HepG2 (cell line): Measurements from ENCODE around the gene SH2D3C. TPM values are rescaled to one million over a fixed set of nuclear protein-coding genes. Genes with fewer than 3 reads are reported as not detected.

Experiments used
- DPF2 ChIP-seq: sonication (generic); formaldehyde crosslinking; IDR thresholded peaks from 2 replicates; pipeline ENCODE4 v1.4.0; 2020; ENCODE audit warnings: mild to moderate bottlenecking, low read depth, missing genetic modification reagents, borderline replicate concordance
- NAIF1 ChIP-seq: sonication (generic); formaldehyde crosslinking; IDR thresholded peaks from 2 replicates; pipeline ENCODE4 v1.5.0; 2020; ENCODE audit warnings: mild to moderate bottlenecking, missing genetic modification reagents, borderline replicate concordance
- NRL ChIP-seq: sonication (generic); formaldehyde crosslinking; IDR thresholded peaks from 2 replicates; pipeline ENCODE4 v1.5.0; 2020; ENCODE audit warnings: missing genetic modification reagents, mild to moderate bottlenecking, moderate library complexity, borderline replicate concordance
- ZNF446 ChIP-seq: sonication (generic); formaldehyde crosslinking; IDR thresholded peaks from 2 replicates; pipeline ENCODE4 v1.5.0; 2020; ENCODE audit warnings: mild to moderate bottlenecking, missing genetic modification reagents
- ZNF607 ChIP-seq: sonication (generic); formaldehyde crosslinking; IDR thresholded peaks from 2 replicates; pipeline ENCODE4 v1.5.1; 2020; ENCODE audit warnings: missing genetic modification reagents, mild to moderate bottlenecking, borderline replicate concordance
- ZNF7 ChIP-seq: IDR thresholded peaks from 2 replicates; pipeline ENCODE4 v1.6.1; 2016; ENCODE audit warnings: missing biosample characterization, missing genetic modification reagents
- ZNF816 ChIP-seq: sonication (generic); formaldehyde crosslinking; IDR thresholded peaks from 2 replicates; pipeline ENCODE4 v1.8.0; 2022; ENCODE audit warnings: missing genetic modification reagents, mild to moderate bottlenecking, borderline replicate concordance
- polyA plus RNA-seq, 8 experiments: library from polyadenylated mRNA; depleted of rRNA in 3 of 8; stranded (reverse) in 7 of 8; unstranded in 1 of 8; fragments of >200 nt; fragmentation: Illumina TruSeq in 4 of 8; extraction: Trizol in 4 of 8; gene quantifications; 2 replicates each; pipeline versions ENCODE4 v1.2.1 to v1.2.3, GENCODE V29; 2011 to 2016; ENCODE audit warnings: low read depth in 4 of 8, missing spikeins in 1 of 8, mixed read lengths in 1 of 8; ENCODE audit not compliant: insufficient read depth in 1 of 8
- total RNA-seq, 5 experiments: library from RNA; depleted of rRNA; stranded (reverse); fragments of >200 nt; fragmentation: Illumina TruSeq; extraction: Trizol; gene quantifications; 2 replicates each; pipeline ENCODE4 v1.2.3, GENCODE V29; 2016; ENCODE audit warnings: low read depth in 1 of 5
- TF ChIP-seq, protein P1 (sequence below): sonication (generic); formaldehyde crosslinking; IDR thresholded peaks from 2 replicates; pipeline ENCODE4 v1.4.0; 2020; ENCODE audit warnings: mild to moderate bottlenecking, missing genetic modification reagents
- TF ChIP-seq, protein P2 (sequence below): sonication (generic); formaldehyde crosslinking; IDR thresholded peaks from 2 replicates; pipeline ENCODE4 v1.5.1; 2020; ENCODE audit warnings: missing genetic modification reagents, mild to moderate bottlenecking, borderline replicate concordance
- TF ChIP-seq, protein P3 (sequence below): sonication (generic); formaldehyde crosslinking; IDR thresholded peaks from 2 replicates; pipeline ENCODE4 v1.8.0; 2023; ENCODE audit warnings: mild to moderate bottlenecking, missing genetic modification reagents
- TF ChIP-seq, protein P4 (sequence below): sonication (generic); formaldehyde crosslinking; IDR thresholded peaks from 2 replicates; pipeline ENCODE4 v1.4.0; 2020; ENCODE audit warnings: missing genetic modification reagents
- TF ChIP-seq, protein P5 (sequence below): sonication (generic); formaldehyde crosslinking; IDR thresholded peaks from 2 replicates; pipeline ENCODE4 v1.5.0; 2020; ENCODE audit warnings: mild to moderate bottlenecking, low read depth, missing genetic modification reagents, borderline replicate concordance

The SH2D3C gene
- total and polyA plus RNA-seq, 2 of the 13 experiments (the other 11 are each of a cell fraction or from before 2014, with no cell fraction given): not detected

DNA sequence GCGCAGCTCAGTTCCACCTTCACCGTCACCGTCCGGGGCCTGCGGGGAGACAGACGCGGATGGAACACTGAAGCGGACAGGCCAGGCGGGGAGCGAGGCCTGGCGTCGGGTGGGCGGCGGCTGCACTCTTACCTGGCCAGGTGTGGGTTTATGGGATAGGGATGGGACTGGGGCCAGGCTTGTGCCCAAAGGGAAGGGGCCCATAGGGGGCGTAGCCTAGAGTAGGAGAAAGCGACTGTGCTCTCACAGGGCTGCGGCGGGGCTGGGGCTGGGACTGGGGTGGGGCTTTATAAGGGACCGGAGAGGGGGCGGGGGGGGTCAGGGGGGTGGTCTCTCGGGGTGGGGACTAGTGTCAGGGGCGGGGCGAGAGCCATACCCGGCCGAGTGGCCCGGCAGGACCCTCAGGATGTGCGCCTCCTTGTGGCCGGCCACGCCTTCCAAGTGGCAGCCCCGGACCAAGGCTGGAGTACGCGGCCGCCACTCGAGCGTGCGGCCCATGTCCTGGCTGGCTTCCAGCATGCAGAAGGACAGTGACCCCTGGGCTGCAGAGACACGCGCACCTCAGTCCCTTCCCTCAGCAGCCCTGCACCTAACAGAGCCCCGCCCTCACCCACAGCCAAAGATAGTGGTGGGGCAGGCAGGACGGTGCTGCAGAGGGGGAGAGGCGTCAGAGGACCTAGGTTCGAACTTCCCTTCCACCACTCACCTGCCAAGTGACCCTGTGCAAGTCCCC, 47.0 kb upstream of the SH2D3C start (continued):
- TF ChIP-seq, protein P1, sequence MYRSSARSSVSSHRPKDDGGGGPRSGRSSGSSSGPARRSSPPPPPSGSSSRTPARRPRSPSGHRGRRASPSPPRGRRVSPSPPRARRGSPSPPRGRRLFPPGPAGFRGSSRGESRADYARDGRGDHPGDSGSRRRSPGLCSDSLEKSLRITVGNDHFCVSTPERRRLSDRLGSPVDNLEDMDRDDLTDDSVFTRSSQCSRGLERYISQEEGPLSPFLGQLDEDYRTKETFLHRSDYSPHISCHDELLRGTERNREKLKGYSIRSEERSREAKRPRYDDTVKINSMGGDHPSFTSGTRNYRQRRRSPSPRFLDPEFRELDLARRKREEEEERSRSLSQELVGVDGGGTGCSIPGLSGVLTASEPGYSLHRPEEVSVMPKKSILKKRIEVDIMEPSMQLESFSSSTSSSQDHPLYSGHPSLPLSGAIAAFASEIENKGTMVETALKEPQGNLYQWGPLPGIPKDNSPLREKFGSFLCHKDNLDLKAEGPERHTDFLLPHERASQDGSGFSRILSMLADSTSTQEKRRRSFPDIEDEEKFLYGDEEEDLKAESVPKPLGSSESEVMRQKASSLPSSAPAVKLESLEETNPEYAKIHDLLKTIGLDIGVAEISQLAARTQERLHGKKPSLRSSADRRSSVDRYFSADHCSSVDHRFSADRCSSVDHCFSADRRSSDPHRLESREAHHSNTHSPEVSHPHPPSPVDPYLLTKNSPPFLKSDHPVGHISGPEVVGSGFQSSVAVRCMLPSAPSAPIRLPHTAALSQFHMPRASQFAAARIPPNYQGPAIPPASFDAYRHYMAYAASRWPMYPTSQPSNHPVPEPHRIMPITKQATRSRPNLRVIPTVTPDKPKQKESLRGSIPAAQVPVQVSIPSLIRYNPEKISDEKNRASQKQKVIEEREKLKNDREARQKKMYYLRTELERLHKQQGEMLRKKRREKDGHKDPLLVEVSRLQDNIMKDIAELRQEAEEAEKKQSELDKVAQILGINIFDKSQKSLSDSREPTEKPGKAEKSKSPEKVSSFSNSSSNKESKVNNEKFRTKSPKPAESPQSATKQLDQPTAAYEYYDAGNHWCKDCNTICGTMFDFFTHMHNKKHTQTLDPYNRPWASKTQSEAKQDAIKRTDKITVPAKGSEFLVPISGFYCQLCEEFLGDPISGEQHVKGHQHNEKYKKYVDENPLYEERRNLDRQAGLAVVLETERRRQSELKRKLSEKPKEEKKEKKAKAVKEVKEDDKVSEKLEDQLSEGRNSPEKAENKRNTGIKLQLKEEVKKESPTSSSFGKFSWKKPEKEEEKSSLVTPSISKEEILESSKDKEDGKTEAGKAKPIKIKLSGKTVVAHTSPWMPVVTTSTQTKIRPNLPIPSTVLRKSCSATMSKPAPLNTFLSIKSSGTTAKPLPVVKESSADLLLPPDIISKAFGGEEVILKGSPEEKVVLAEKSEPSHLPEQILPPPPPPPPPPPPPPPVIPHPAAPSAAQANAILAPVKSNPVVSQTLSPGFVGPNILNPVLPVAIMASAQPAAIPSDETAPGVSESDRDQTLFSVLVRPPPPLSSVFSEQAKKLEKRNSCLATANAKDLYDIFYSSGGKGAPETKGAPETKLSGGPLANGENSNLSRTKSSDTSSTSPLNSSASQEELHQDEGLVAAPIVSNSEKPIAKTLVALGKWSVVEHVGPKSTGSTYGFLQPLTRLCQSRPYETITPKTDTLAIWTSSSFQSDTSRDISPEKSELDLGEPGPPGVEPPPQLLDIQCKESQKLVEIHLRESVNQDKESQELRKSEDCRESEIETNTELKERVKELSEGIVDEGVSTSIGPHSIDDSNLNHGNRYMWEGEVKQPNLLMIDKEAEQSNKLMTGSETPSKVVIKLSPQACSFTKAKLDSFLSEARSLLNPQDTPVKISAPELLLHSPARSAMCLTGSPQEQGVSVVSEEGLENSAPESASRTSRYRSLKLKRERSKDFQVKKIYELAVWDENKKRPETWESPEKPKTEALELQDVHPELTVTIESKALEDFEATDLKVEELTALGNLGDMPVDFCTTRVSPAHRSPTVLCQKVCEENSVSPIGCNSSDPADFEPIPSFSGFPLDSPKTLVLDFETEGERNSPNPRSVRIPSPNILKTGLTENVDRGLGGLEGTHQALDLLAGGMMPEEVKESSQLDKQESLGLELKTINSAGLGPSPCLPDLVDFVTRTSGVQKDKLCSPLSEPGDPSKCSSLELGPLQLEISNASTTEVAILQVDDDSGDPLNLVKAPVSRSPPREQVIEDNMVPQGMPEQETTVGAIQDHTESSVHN: no peak
- TF ChIP-seq NAIF1 (CRISPR knock-in tag) (no peak), ZNF446 (CRISPR knock-in tag) (no peak), ZNF7 (CRISPR knock-in tag) (no peak), NRL (CRISPR knock-in tag) (no peak), ZNF607 (CRISPR knock-in tag) (no peak), DPF2 (CRISPR knock-in tag) (no peak), ZNF816 (CRISPR knock-in tag) (no peak)
- TF ChIP-seq, protein P2, sequence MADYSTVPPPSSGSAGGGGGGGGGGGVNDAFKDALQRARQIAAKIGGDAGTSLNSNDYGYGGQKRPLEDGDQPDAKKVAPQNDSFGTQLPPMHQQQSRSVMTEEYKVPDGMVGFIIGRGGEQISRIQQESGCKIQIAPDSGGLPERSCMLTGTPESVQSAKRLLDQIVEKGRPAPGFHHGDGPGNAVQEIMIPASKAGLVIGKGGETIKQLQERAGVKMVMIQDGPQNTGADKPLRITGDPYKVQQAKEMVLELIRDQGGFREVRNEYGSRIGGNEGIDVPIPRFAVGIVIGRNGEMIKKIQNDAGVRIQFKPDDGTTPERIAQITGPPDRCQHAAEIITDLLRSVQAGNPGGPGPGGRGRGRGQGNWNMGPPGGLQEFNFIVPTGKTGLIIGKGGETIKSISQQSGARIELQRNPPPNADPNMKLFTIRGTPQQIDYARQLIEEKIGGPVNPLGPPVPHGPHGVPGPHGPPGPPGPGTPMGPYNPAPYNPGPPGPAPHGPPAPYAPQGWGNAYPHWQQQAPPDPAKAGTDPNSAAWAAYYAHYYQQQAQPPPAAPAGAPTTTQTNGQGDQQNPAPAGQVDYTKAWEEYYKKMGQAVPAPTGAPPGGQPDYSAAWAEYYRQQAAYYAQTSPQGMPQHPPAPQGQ (CRISPR knock-in tag): no peak
- TF ChIP-seq, protein P3, sequence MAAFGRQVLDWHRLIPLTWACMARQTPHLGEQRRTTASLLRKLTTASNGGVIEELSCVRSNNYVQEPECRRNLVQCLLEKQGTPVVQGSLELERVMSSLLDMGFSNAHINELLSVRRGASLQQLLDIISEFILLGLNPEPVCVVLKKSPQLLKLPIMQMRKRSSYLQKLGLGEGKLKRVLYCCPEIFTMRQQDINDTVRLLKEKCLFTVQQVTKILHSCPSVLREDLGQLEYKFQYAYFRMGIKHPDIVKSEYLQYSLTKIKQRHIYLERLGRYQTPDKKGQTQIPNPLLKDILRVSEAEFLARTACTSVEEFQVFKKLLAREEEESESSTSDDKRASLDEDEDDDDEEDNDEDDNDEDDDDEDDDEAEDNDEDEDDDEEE (CRISPR knock-in tag): no peak
- TF ChIP-seq, protein P4, sequence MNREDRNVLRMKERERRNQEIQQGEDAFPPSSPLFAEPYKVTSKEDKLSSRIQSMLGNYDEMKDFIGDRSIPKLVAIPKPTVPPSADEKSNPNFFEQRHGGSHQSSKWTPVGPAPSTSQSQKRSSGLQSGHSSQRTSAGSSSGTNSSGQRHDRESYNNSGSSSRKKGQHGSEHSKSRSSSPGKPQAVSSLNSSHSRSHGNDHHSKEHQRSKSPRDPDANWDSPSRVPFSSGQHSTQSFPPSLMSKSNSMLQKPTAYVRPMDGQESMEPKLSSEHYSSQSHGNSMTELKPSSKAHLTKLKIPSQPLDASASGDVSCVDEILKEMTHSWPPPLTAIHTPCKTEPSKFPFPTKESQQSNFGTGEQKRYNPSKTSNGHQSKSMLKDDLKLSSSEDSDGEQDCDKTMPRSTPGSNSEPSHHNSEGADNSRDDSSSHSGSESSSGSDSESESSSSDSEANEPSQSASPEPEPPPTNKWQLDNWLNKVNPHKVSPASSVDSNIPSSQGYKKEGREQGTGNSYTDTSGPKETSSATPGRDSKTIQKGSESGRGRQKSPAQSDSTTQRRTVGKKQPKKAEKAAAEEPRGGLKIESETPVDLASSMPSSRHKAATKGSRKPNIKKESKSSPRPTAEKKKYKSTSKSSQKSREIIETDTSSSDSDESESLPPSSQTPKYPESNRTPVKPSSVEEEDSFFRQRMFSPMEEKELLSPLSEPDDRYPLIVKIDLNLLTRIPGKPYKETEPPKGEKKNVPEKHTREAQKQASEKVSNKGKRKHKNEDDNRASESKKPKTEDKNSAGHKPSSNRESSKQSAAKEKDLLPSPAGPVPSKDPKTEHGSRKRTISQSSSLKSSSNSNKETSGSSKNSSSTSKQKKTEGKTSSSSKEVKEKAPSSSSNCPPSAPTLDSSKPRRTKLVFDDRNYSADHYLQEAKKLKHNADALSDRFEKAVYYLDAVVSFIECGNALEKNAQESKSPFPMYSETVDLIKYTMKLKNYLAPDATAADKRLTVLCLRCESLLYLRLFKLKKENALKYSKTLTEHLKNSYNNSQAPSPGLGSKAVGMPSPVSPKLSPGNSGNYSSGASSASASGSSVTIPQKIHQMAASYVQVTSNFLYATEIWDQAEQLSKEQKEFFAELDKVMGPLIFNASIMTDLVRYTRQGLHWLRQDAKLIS: no peak
- TF ChIP-seq, protein P5, sequence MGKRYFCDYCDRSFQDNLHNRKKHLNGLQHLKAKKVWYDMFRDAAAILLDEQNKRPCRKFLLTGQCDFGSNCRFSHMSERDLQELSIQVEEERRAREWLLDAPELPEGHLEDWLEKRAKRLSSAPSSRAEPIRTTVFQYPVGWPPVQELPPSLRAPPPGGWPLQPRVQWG (CRISPR knock-in tag): no peak
